GM21619 (cell line): ENCODE results near the gene MESP1.

ENCODE experiments used
- ATAC-seq: cut with Tn5 transposase; IDR thresholded peaks from one replicate; pipeline ENCODE4 v1.9.1; 2021; ENCODE audit not compliant: unreplicated experiment

MESP1 gene

DNA sequence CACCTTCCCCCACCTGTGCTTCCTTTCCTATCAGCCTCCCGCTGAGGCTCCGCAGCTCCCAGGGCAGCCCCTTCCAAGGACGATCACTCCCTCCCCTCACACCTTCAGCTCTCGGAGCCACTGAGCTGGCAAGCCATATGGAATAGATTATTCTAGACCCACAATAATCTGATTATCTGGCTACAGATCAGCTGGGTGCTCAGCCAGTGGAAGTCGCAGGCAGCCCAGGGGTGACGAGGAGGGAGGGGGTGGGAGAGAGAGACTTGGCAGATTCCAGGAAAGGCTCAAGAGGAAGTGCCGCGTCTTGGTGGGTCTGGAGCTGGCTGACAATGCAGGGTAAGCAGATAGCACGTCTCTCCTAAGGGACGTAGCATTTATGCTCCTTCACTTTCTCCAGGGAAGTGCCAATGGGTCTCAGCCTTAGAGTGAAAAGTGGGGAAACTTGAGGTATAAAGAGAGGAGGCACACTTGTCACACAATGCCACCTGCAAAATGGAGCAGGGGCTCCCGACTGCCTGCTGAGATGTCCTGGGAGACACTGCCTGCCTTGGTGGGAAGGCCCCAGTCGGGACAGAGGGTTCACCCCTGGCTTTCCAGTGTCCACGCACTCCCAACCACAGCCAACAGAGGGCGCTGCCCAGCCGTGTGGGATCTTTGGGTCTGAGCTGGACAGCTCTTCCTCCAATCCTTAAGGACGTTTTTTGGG is 9.4 kb upstream of the MESP1 start:
- no peak for ATAC-seq

- no peak for ATAC-seq
Measured at GRCh38 chr15:89759835-89760234, 8.8 kb upstream of the MESP1 start.

- ATAC-seq: no peak
Measured at GRCh38 chr15:89758981-89759380, 7.9 kb upstream of the MESP1 start.

DNA sequence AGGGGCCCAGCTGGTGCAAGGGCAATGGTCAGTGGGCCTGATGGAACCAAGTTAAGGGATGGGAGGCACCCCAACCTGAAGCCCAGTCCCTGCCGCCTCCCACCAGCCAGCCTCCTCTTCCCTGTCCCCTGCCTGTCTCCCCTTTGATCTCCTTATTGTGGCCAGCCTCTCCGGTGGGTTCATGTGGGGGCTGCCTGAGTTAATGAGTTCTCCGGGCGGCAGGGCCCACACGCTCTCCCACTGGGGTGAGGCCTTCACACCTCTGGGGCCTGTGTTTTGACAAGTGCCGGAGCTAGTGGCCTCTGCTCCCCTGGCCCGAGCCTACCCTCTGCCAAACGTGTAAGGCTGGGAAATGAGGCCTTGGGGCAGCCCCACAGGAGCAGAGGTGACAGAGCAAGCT is 7.2 kb upstream of the MESP1 start:
- ATAC-seq: no peak

- no peak for ATAC-seq
Measured at GRCh38 chr15:89756897-89757296, 5.8 kb upstream of the MESP1 start.

GRCh38 chr15:89755701-89756100 is 4.7 kb upstream of the MESP1 start:
- no peak for ATAC-seq

DNA sequence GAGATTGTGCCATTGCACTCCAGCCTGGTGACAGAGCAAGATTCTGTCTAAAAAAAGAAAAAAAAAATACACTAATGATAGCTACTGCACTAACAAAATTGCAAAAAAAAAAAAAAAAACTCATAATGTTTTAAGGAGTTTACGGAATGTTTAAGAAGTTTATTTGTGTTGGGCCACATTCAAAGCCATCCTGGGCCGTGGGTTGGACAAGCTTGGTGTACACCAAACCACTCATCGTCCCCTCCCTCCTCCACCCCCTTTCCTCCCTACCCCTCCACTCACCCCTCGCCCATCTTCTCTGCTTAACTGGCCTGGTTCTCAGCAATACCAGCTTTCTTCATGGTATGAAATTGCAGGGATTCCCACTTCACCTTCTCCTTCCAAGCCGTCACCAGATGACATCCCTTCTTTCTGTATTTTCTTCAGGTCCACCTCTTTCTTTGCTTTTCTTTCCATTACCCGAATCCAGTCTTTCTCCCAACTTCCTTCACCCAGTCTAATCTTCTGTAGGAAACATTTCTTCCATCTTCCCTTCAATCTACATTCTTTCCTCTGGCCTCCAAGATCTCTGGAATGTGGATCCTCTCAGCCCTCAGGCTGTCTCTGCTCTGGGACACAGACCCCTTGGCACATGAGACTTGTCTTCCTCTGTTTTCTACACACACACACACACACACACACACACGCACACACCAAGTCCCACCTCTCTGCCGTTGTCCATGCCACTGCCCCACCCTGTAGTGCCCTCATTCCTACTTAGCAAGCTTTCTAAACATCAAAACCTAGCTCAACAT is 3.5 kb upstream of the MESP1 start:
- ATAC-seq: no peak

DNA sequence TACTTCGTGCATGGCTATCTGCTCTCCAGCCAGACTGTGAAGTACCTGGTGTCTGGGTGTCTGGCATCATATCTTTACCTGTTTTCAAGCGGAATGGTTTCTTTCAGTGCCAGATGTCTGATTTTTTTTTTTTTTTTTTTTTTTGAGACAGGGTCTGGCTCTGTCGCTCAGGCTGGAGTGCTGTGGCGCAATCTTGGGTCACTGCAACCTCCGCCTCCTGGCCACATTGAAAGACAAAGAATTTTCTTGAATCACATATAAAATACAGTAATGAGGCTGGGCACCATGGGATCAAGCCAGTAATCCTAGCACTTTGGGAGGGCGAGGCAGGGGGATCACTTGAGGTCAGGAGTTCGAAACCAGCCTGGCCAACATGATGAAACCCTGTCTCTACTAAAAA is 2.8 kb upstream of the MESP1 start:
- ATAC-seq: no peak

GRCh38 chr15:89751748-89752147 is 699 bp upstream of the MESP1 start:
- ATAC-seq: no peak

DNA sequence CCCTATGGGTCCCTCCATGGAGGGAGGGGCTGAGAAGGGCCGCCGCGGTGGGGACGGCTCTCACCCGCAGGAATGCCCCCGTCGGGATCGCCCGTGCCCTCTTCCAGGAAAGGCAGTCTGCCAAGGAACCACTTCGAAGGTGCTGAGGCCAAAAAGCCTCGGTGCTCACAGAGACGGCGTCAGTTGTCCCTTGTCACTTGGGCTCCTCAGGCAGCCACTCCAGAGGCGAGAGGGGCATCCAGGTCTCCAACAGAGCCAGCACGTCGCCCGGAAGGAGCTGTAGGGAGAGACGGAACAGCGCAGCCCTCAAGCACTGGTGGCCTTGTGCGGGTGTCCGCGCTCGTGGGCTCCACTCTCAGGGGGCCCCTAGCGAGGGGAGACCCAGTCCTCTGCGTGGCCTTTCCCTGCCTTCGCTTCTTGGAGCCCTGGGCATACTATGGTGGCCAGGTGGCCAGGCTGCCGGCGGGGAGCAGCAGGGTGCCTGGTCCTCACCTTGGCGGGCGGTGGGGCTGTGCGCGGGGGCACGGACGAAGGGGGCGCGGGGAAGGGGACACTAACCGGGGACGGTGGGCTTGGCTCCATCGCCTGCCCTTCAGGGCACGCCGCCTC is 994 bp downstream of the MESP1 start:
- peak; percentile 7 for ATAC-seq

DNA sequence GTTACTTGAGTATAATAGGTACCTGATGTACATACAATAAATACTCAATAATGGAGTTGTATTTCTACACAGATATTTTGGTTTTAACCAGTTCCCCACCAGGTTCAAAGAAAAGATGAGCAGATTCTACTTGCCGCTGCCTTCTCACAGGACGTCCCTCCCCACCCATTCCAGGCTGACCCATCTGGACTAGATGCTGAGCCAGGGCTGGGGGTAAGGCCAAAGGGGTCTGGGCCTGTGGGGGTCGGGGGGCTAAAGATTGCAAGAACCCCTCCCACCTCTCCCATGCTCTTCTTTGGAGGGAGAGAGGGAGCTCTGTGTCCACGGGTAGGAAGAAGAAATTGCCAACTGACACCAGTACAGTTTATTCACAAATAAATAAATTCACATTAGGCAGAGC is 1.5 kb downstream of the MESP1 start:
- ATAC-seq: no peak

GRCh38 chr15:89749054-89749453 is 2.0 kb downstream of the MESP1 start:
- no peak for ATAC-seq

GRCh38 chr15:89747708-89748682 is 3.1 kb downstream of the MESP1 start:
- no peak for ATAC-seq

- ATAC-seq: no peak
Measured at GRCh38 chr15:89746386-89746780, 4.7 kb downstream of the MESP1 start.

- no peak for ATAC-seq
Measured at GRCh38 chr15:89745768-89746167, 5.3 kb downstream of the MESP1 start.

GRCh38 chr15:89745131-89745530 is 5.9 kb downstream of the MESP1 start:
- ATAC-seq: no peak

GRCh38 chr15:89743594-89743993 is 7.5 kb downstream of the MESP1 start:
- no peak for ATAC-seq

DNA sequence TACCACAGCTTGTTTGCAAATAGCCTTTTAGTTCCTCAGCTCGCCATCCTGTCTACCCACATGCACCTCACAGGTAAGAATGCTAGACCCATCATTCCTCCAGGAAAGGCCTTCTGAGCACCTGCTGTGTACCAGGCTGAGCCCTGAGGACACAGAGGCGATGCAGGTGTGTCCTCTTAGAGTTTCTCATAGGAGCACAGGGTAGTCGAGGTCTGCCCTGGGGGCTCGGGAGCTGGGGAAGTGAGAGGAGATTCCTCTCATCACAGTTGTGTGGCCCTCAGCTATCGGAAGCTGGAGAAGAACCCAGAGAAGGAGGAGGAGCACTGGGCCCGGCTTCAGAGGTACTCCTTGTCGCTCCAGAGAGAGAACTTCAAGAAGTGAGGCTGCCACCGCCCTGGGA is 8.0 kb downstream of the MESP1 start:
- ATAC-seq: no peak

- ATAC-seq: peak; percentile 84
Measured at GRCh38 chr15:89740137-89740536, 10.9 kb downstream of the MESP1 start.

- ATAC-seq: no peak
Measured at GRCh38 chr15:89735773-89736172, 15.3 kb downstream of the MESP1 start.
